ENCODE measurements around the gene LPIN2. TPM values are rescaled to one million over a fixed set of nuclear protein-coding genes. Genes with fewer than 3 reads are reported as not detected.

The LPIN2 gene
- total and polyA plus RNA-seq, 2 of the 13 experiments (the other 11 are each of a cell fraction or from before 2014, with no cell fraction given): 46.0 to 119 TPM

GRCh38 chr18:2976218-2977132, 36.5 kb downstream of the LPIN2 start:
- H3K36me3 ChIP-seq (replicated peaks in 1 of 2; ENCODE audit: control insufficient read depth in 1 of 2, insufficient read depth in 2 of 2, low read length in 2 of 2): peaks cover 1 to 15% of the 10 kb centered on the region in 2 experiments; a peak in 3 of 5 replicates
- H3K4me1 ChIP-seq (ENCODE audit: insufficient read depth, low read length): peaks cover 96% of the 10 kb centered on the region
- H2AFZ ChIP-seq (ENCODE audit: low read length): no peak overlapping the region
- BruUV-seq (replicated peaks): no TSS peak
- no peak for DNase-seq (ENCODE audit: low spot score)
- ATAC-seq: no peak
- H3K27me3 ChIP-seq (ENCODE audit: control insufficient read depth in 1 of 2, insufficient read depth in 2 of 2, low read length in 2 of 2): no peaks in the 10 kb centered on the region
- WGBS (ENCODE audit: low lambda C conversion rate): 83% methylated on average over 8 of the region's 8 CpGs
- H3K9me3 ChIP-seq (ENCODE audit: low read length): no peaks in the 10 kb centered on the region
- no peak overlapping the region for H3K4me2 ChIP-seq (ENCODE audit: low read depth, low read length)
- TF ChIP-seq HNF4A (CRISPR knock-in tag; IDR thresholded peaks at IDR 0.05) (peak; percentile 42; the same call in 1 of the 2 replicates), ZUFSP (CRISPR knock-in tag; IDR thresholded peaks at IDR 0.05; ENCODE audit: borderline replicate concordance) (no peak)
- no peak overlapping the region for H3K9ac ChIP-seq (ENCODE audit: insufficient read depth, low read depth, low read length)
- H4K20me1 ChIP-seq (ENCODE audit: insufficient read depth, low read length): peaks cover 85% of the 10 kb centered on the region
- H3K4me3 ChIP-seq (replicated peaks in 1 of 3; ENCODE audit: insufficient read depth in 1 of 3, low read depth in 2 of 3, low read length in 3 of 3): no peak overlapping the region
- ChIA-PET CTCF (ENCODE audit: low intra/inter-chr PET ratio, low total read pairs) (no interaction called here), POLR2A (interaction anchor here (1.4 kb wide), 1 partner anchor 142 kb away, joined by 3 read pairs; no protein-coding TSS in a partner anchor)
- FAIRE-seq: no peak
- peaks cover 99% of the 10 kb centered on the region for H3K79me2 ChIP-seq (ENCODE audit: insufficient read depth, low read length)
- no peak overlapping the region for H3K27ac ChIP-seq (ENCODE audit: extremely low read length, insufficient read depth, low read length)
- intact Hi-C loops (cut with micrococcal nuclease; ENCODE audit: unreplicated experiment): no loop called here
- in situ Hi-C loops (cut with HindIII; ENCODE audit: extremely low pct_ligation_motif_present, low pct_unique_long_range_greater_than_20kb): no loop called here

GRCh38 chr18:2974731-2975130, 38.2 kb downstream of the LPIN2 start:
- intact Hi-C loops (cut with micrococcal nuclease; ENCODE audit: unreplicated experiment): no loop called here
- CTCF ChIA-PET (ENCODE audit: low intra/inter-chr PET ratio, low total read pairs): no interaction called here
- POLR2A ChIA-PET: no interaction called here

More at GRCh38 chr18:2974731-2975130, 38.2 kb downstream of the LPIN2 start:
- Histone ChIP-seq H3K4me1 (ENCODE audit: insufficient read depth, low read length) (peaks cover 96% of the 10 kb centered on the region), H3K4me3 (replicated peaks in 1 of 3; ENCODE audit: insufficient read depth in 1 of 3, low read depth in 2 of 3, low read length in 3 of 3) (no peak overlapping the region), H3K9ac (ENCODE audit: insufficient read depth, low read depth, low read length) (no peak overlapping the region), H3K79me2 (ENCODE audit: insufficient read depth, low read length) (peaks cover 99% of the 10 kb centered on the region), H2AFZ (ENCODE audit: low read length) (no peak overlapping the region), H3K4me2 (ENCODE audit: low read depth, low read length) (no peak overlapping the region), H3K27ac (ENCODE audit: extremely low read length, insufficient read depth, low read length) (no peak overlapping the region), H3K36me3 (replicated peaks in 1 of 2; ENCODE audit: control insufficient read depth in 1 of 2, insufficient read depth in 2 of 2, low read length in 2 of 2) (peaks cover 3 to 12% of the 10 kb centered on the region in 2 experiments; a peak in 3 of 5 replicates), H3K27me3 (ENCODE audit: control insufficient read depth in 1 of 2, insufficient read depth in 2 of 2, low read length in 2 of 2) (no peaks in the 10 kb centered on the region), H4K20me1 (ENCODE audit: insufficient read depth, low read length) (peaks cover 86% of the 10 kb centered on the region), H3K9me3 (ENCODE audit: low read length) (no peaks in the 10 kb centered on the region)
- no peak for DNase-seq (ENCODE audit: low spot score)
- FAIRE-seq: no peak
- TF ChIP-seq HDAC1 (CRISPR knock-in tag; IDR thresholded peaks at IDR 0.05): no peak
- no peak for TF ChIP-seq ZBTB8A (CRISPR knock-in tag; IDR thresholded peaks at IDR 0.05; ENCODE audit: borderline replicate concordance, low read depth)
- no peak for TF ChIP-seq TEAD2 (CRISPR knock-in tag; IDR thresholded peaks at IDR 0.05)
- no peak for TF ChIP-seq ZBTB37 (CRISPR knock-in tag; IDR thresholded peaks at IDR 0.05)
- TF ChIP-seq HOXA3 (CRISPR knock-in tag; IDR thresholded peaks at IDR 0.05): no peak
- no peak for TF ChIP-seq MEIS1 (CRISPR knock-in tag; IDR thresholded peaks at IDR 0.05; ENCODE audit: borderline replicate concordance)
- TF ChIP-seq ZNF136 (CRISPR knock-in tag; IDR thresholded peaks at IDR 0.05; ENCODE audit: low read depth): no peak
- no peak for TF ChIP-seq ZNF703 (CRISPR knock-in tag; IDR thresholded peaks at IDR 0.05; ENCODE audit: borderline replicate concordance)
- WGBS (ENCODE audit: low lambda C conversion rate): 100% methylated on average over 3 of the region's 3 CpGs
- in situ Hi-C loops (cut with HindIII; ENCODE audit: extremely low pct_ligation_motif_present, low pct_unique_long_range_greater_than_20kb): no loop called here
- ATAC-seq: peak; percentile 18; the same call in 1 of the 3 replicates
- no TSS peak for BruUV-seq (replicated peaks)

Measured in HepG2 (cell line).